Activated CD8-positive, alpha-beta memory T cell treated with anti-CD3 and anti-CD28 coated beads, Interleukin-2, amount 10 ng/mL, durations not matched to agents 7 days and 5 days (primary cell): ENCODE data around the gene DDX55. TPM values are rescaled to one million over a fixed set of nuclear protein-coding genes. Genes with fewer than 3 reads are reported as not detected.

ENCODE experiments used
- ATAC-seq: fragments of 150-1000 bp; cut with Tn5 transposase; one replicate; pipeline ENCODE4 v1.10.0; 2021; ENCODE audit warnings: moderate library complexity
- CTCF ChIA-PET: fragments of 350-600 bp; sonication (Branson Sonifier 250); formaldehyde crosslinking; loops from one replicate; lab custom pipeline; 2021; ENCODE audit warnings: antibody characterized with exemption; lab: Charles Lee
- DNase-seq: peaks from one replicate; pipeline ENCODE4 v3.0.0-alpha.2; 2020
- H3K27ac Mint-ChIP-seq: one replicate; pipeline ENCODE4 v1.8.0; 2021; ENCODE audit warnings: mild to moderate bottlenecking, mixed read lengths
- H3K27me3 Mint-ChIP-seq: one replicate; pipeline ENCODE4 v1.8.0; 2021; ENCODE audit warnings: mixed read lengths
- H3K36me3 Mint-ChIP-seq: one replicate; pipeline ENCODE4 v1.8.0; 2021; ENCODE audit warnings: mild to moderate bottlenecking, mixed read lengths
- H3K4me1 Mint-ChIP-seq: one replicate; pipeline ENCODE4 v1.8.0; 2021; ENCODE audit warnings: mixed read lengths
- H3K4me3 Mint-ChIP-seq: one replicate; pipeline ENCODE4 v1.8.0; 2021; ENCODE audit warnings: mild to moderate bottlenecking, moderate library complexity, mixed read lengths
- H3K9me3 Mint-ChIP-seq: one replicate; pipeline ENCODE4 v1.8.0; 2022; ENCODE audit warnings: low read depth, mixed read lengths
- total RNA-seq, 2 experiments: library from RNA; stranded (reverse); gene quantifications; one replicate each; pipeline ENCODE4 v1.2.3, GENCODE V29; 2021

Gene DDX55
- total RNA-seq, 2 experiments from 2014 or later, result 46.8 to 51.0 TPM

GRCh38 chr12:123621619-123622530, 20.0 kb downstream of the DDX55 start:
- DNase-seq (no peak), ATAC-seq (no peak)
- H3K9me3 Mint-ChIP-seq, result no peaks in the 10 kb centered on the region
- no peak overlapping the region for H3K4me3 Mint-ChIP-seq
- CTCF ChIA-PET, result interaction anchor here (0.9 to 1.1 kb wide), 2 partner anchors 10 to 91 kb away, joined by 3 read pairs; no protein-coding TSS in a partner anchor
- no peak overlapping the region for H3K27ac Mint-ChIP-seq
- peaks cover 57% of the 10 kb centered on the region for H3K36me3 Mint-ChIP-seq
- no peaks in the 10 kb centered on the region for H3K27me3 Mint-ChIP-seq
- peaks cover 3% of the 10 kb centered on the region for H3K4me1 Mint-ChIP-seq

DNA sequence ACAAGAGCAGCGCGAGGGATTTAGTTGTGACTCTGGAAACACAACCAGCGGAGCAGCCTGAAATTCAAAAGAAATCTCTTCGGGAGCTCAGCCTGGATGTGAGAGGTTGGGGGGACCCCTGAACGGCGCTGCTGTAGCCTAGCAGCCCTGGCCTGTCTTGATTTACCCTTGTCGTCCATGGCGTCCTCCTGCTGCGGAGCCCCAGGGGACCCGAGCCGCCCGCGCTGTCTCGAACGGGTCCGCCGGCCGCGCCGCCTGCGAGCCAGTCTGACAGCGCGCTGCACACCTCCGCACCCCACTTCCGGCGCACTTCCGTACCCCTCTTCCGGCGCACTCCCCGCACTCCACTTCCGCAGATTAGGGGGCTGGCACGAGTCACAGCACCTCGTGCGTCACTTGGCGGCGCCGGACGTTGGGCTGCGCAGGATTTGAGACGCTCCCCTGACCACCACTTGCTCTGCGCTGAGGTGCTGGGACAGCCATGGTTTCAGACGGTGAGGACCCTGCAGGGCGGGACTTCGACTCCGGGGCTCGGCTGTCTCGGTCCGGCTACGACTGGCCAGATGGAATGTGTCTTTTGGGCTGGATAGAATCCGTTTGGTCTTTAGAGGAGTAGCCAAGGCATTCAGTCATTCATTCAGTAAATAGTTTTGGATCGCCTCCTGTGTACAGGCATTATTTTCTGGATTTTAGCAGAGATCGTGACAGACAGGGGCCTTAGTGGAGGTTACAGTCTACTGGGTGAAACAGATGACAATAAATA, 31.7 kb downstream of the DDX55 start, which contains the start of the genes EIF2B1 and GTF2H3:
EIF2B1 (minus strand) TSS at position 308 of the 763 bp plus-strand sequence; CDS start at position 179, 129 bp downstream.
GTF2H3 (plus strand) TSS at position 451 of the 763 bp plus-strand sequence; CDS start at position 482, 31 bp downstream.
- Mint-ChIP-seq H3K9me3 (no peaks in the 10 kb centered on the region), H3K4me3 (peak within 1 kb of the TSS; percentile 90), H3K27ac (peak within 1 kb of the TSS; percentile 93), H3K4me1 (peaks cover 35% of the 10 kb centered on the region), H3K27me3 (no peaks in the 10 kb centered on the region), H3K36me3 (peaks cover 26% of the 10 kb centered on the region)
- CTCF ChIA-PET, result interaction anchor here (1.1 to 2.0 kb wide), 4 partner anchors 10 to 268 kb away, joined by 3 to 5 read pairs (median 3); partner anchors contain the start of gene ATP6V0A2
- DNase-seq (peak; percentile 99), ATAC-seq (peak; percentile 98)

GRCh38 chr12:123634142-123634561, 32.3 kb downstream of the DDX55 start:
- Mint-ChIP-seq H3K36me3 (peaks cover 20% of the 10 kb centered on the region), H3K27ac (peak overlapping the region; percentile 93), H3K4me1 (peaks cover 34% of the 10 kb centered on the region), H3K4me3 (peak overlapping the region; percentile 90), H3K27me3 (no peaks in the 10 kb centered on the region), H3K9me3 (no peaks in the 10 kb centered on the region)
- ATAC-seq (no peak), DNase-seq (peak; percentile 45)
- CTCF ChIA-PET, result interaction anchor here (1.1 to 1.6 kb wide), 2 partner anchors 11 to 269 kb away, joined by 3 read pairs; no protein-coding TSS in a partner anchor

DNA sequence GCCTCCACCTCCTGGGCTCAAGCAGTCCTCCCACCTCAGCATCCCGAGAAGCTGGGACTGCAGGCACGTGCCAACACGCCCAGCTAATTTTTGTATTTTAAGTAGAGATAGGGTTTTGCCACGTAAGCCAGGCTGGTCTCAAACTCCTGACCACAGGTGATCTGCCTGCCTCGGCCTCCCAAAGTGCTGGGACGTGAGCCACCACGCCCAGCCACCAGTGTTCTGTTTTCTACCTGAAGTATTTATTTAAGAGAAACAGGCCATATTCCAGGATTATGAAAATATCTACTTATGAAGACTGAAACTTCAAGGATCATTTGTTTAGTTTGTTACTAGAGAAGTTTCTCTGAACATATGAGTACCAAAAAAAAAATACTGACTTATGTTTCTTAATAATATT, 42.0 kb downstream of the DDX55 start:
- ATAC-seq (no peak), DNase-seq (no peak)
- no peak overlapping the region for H3K4me3 Mint-ChIP-seq
- peaks cover 5% of the 10 kb centered on the region for H3K4me1 Mint-ChIP-seq
- CTCF ChIA-PET, result no interaction called here
- no peaks in the 10 kb centered on the region for H3K9me3 Mint-ChIP-seq
- peaks cover 31% of the 10 kb centered on the region for H3K36me3 Mint-ChIP-seq
- H3K27ac Mint-ChIP-seq, result no peak overlapping the region
- H3K27me3 Mint-ChIP-seq, result no peaks in the 10 kb centered on the region

- H3K36me3 Mint-ChIP-seq, result peaks cover 29% of the 10 kb centered on the region
- ATAC-seq, result no peak
- DNase-seq, result no peak
These were observed 43.5 kb downstream of the DDX55 start for GRCh38 chr12:123645380-123645779.

DNA sequence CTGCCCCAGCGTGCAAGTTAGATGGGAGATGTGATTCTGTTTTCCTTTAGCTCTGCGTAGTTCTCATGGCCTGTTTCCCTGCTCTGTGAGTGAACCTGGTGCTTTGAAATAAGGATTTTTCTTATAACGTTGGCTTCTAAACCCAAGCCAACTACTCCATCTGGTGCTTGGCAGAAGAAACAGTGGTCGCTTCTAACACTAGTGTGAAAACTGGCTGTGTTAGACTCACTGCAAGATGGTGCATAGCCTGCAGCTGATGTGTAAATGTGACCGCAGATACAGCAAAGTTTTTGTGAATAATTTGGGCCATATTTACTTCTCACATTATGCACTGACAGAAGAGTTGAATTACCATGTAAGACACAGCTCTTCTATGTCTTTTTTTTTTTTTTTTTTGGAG, 44.0 kb downstream of the DDX55 start:
- Mint-ChIP-seq H3K9me3 (no peaks in the 10 kb centered on the region), H3K4me1 (peaks cover under 1% of the 10 kb centered on the region), H3K27ac (no peak overlapping the region)

More at GRCh38 chr12:123645380-123645779, 43.5 kb downstream of the DDX55 start:
- H3K4me1 Mint-ChIP-seq, result peaks cover 3% of the 10 kb centered on the region
- no peak overlapping the region for H3K4me3 Mint-ChIP-seq
- H3K27ac Mint-ChIP-seq, result no peak overlapping the region
- CTCF ChIA-PET, result interaction anchor here (0.6 to 1.6 kb wide), 2 partner anchors 26 to 196 kb away, joined by 3 to 4 read pairs; partner anchors contain the start of gene TCTN2
- no peaks in the 10 kb centered on the region for H3K9me3 Mint-ChIP-seq
- no peaks in the 10 kb centered on the region for H3K27me3 Mint-ChIP-seq

DNA sequence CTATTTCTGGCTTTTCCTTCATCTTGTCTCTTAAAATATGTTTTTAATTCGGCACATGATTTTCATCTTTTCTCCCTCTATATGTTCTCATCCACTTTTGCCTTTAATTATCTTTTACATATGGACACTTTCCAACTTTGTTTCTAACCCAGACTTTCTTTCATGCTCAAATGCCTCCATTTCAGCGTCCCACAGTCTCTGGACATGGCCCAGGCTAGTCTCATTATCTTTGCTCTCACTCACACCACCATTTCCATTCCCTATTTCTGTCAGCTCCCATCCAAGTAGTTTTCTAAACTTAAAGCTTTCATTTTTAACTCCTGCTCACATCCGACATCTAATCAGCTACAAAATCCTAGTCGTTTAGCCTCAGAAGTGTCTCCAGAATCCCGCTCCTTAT, 46.5 kb downstream of the DDX55 start:
- Mint-ChIP-seq H3K27ac (no peak overlapping the region), H3K4me3 (no peak overlapping the region), H3K4me1 (no peaks in the 10 kb centered on the region), H3K27me3 (no peaks in the 10 kb centered on the region), H3K9me3 (no peaks in the 10 kb centered on the region), H3K36me3 (peaks cover 36% of the 10 kb centered on the region)
- ATAC-seq, result no peak
- DNase-seq, result no peak
- CTCF ChIA-PET, result no interaction called here

More for the DNA sequence above, 44.0 kb downstream of the DDX55 start:
- no peaks in the 10 kb centered on the region for H3K27me3 Mint-ChIP-seq
- ATAC-seq (no peak), DNase-seq (no peak)
- peaks cover 31% of the 10 kb centered on the region for H3K36me3 Mint-ChIP-seq
- H3K4me3 Mint-ChIP-seq, result no peak overlapping the region
- CTCF ChIA-PET, result interaction anchor here (0.6 to 1.6 kb wide), 2 partner anchors 25 to 196 kb away, joined by 3 to 4 read pairs; partner anchors contain the start of gene TCTN2

GRCh38 chr12:123654129-123654701, 52.3 kb downstream of the DDX55 start:
- Mint-ChIP-seq H3K4me3 (no peak overlapping the region), H3K4me1 (peaks cover 9% of the 10 kb centered on the region), H3K27me3 (no peaks in the 10 kb centered on the region), H3K27ac (no peak overlapping the region), H3K36me3 (peaks cover 39% of the 10 kb centered on the region), H3K9me3 (no peaks in the 10 kb centered on the region)
- no peak for ATAC-seq
- DNase-seq, result no peak
- CTCF ChIA-PET, result no interaction called here

GRCh38 chr12:123655420-123655819, 53.5 kb downstream of the DDX55 start:
- DNase-seq (no peak), ATAC-seq (no peak)
- H3K4me1 Mint-ChIP-seq, result peaks cover 21% of the 10 kb centered on the region
- no peak overlapping the region for H3K27ac Mint-ChIP-seq
- no peak overlapping the region for H3K4me3 Mint-ChIP-seq
- no peaks in the 10 kb centered on the region for H3K9me3 Mint-ChIP-seq
- H3K27me3 Mint-ChIP-seq, result no peaks in the 10 kb centered on the region
- H3K36me3 Mint-ChIP-seq, result peaks cover 48% of the 10 kb centered on the region
- CTCF ChIA-PET, result no interaction called here

DNA sequence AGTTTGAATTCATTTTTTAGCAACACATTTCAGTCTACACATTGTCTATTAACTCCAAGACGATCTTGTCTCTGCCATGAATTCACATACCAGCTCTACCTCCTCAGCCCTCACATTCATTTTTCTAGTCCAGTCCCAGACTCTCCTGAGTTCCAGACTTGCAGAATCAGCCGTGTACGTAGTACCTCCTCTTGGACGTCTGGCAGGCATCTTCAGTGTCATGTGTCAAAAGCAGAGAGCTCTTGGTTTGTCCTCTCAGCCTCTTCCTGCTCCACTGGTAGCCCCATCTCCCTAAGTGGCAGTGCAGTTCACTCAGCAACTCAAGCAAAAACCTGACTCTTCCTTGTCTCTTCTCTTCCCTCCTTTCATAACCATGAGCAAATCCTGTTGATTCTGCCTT, 54.5 kb downstream of the DDX55 start:
- DNase-seq (no peak), ATAC-seq (no peak)
- Mint-ChIP-seq H3K9me3 (no peaks in the 10 kb centered on the region), H3K4me1 (peaks cover 24% of the 10 kb centered on the region), H3K27me3 (no peaks in the 10 kb centered on the region), H3K36me3 (peaks cover 46% of the 10 kb centered on the region), H3K27ac (no peak overlapping the region), H3K4me3 (no peak overlapping the region)
- CTCF ChIA-PET, result interaction anchor here (1.0 kb wide), 1 partner anchor 56 kb away, joined by 4 read pairs; the partner anchor contains the start of gene ATP6V0A2

- H3K27me3 Mint-ChIP-seq, result no peaks in the 10 kb centered on the region
- H3K9me3 Mint-ChIP-seq, result no peaks in the 10 kb centered on the region
- peaks cover 24% of the 10 kb centered on the region for H3K4me1 Mint-ChIP-seq
- CTCF ChIA-PET, result no interaction called here
- no peak overlapping the region for H3K27ac Mint-ChIP-seq
- H3K36me3 Mint-ChIP-seq, result peaks cover 41% of the 10 kb centered on the region
- DNase-seq (no peak), ATAC-seq (no peak)
- no peak overlapping the region for H3K4me3 Mint-ChIP-seq
These were observed 55.3 kb downstream of the DDX55 start for GRCh38 chr12:123657211-123657610.

GRCh38 chr12:123659996-123660727, 58.3 kb downstream of the DDX55 start:
- Mint-ChIP-seq H3K36me3 (peaks cover 42% of the 10 kb centered on the region), H3K27ac (peak overlapping the region; percentile 87), H3K4me3 (peak overlapping the region; percentile 41), H3K4me1 (peaks cover 22% of the 10 kb centered on the region), H3K9me3 (no peaks in the 10 kb centered on the region), H3K27me3 (no peaks in the 10 kb centered on the region)
- no peak for DNase-seq
- ATAC-seq, result no peak
- CTCF ChIA-PET, result interaction anchor here (3.1 kb wide), 1 partner anchor 11 kb away, joined by 11 read pairs; the partner anchor contains the start of gene TCTN2
